HUES64 (cell line): ENCODE data around the gene SKAP2.

Experiments
- H3K27ac ChIP-seq: 2 replicates; pipeline ENCODE4 v1.7.0; 2013; ENCODE audit warnings: low read depth, low read length, inconsistent platforms
- H3K27me3 ChIP-seq: 2 replicates; pipeline ENCODE4 v1.6.1; 2013; ENCODE audit warnings: mild to moderate bottlenecking, low read length; ENCODE audit not compliant: insufficient read depth
- H3K36me3 ChIP-seq: 2 replicates; pipeline ENCODE4 v1.6.1; 2013; ENCODE audit warnings: mild to moderate bottlenecking, low read length; ENCODE audit not compliant: insufficient read depth
- H3K4me1 ChIP-seq: 2 replicates; pipeline ENCODE4 v1.6.1; 2013; ENCODE audit warnings: mild to moderate bottlenecking, low read length, moderate library complexity; ENCODE audit not compliant: insufficient read depth
- H3K4me3 ChIP-seq: 2 replicates; pipeline ENCODE4 v1.5.1; 2013; ENCODE audit warnings: mild to moderate bottlenecking, low read length, moderate library complexity
- H3K9ac ChIP-seq: 2 replicates; pipeline ENCODE4 v1.6.1; 2013; ENCODE audit warnings: mild to moderate bottlenecking, low read depth, low read length
- H3K9me3 ChIP-seq: 2 replicates; pipeline ENCODE4 v1.6.1; 2013; ENCODE audit warnings: low read depth, low read length; ENCODE audit not compliant: insufficient read depth
- WGBS: fragments of 150-250, 120-280 bp; methylation state at CpG from one replicate; pipeline ENCODE4 v1.1.7; 2013; ENCODE audit warnings: missing lambda C conversion rate; 5-methylcytosine and 5-hydroxymethylcytosine counted together

The SKAP2 gene

DNA sequence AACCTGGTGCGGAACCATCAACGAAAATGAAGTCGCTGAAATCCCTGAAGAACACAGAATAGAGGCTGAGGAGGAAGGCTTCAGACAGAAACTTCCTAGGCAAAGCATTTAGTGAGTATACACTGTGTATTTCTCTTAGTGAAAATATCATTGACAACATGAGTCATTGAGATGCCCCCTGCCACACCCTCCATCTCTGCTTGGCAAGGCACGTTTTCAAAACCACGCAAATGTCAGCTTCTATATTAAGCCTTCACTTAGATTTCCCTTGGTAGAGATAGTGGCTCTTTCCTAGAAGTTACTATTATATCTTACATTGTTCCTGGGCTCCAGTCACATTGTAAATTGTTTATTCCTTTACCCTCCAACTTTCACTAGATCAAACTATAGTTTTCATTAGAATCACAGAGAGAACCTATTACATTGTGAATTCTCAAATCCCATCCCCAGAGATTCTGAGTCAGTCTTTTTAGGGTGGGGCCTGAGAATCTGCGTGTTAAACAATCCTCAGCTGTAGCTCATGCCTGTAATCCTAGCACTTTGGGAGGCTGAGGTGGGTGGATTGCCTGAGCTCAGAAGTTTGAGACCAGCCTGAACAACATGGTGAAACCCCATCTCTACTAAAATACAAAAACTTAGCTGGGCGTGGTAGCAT lies 4.6 kb upstream of the SKAP2 start:
- WGBS = 92% methylated on average over 7 of the region's 7 CpGs
- peaks cover 3% of the 10 kb centered on the region for H3K27me3 ChIP-seq
- H3K9ac ChIP-seq = no peak overlapping the region
- H3K9me3 ChIP-seq = no peaks in the 10 kb centered on the region
- no peaks in the 10 kb centered on the region for H3K36me3 ChIP-seq
- peaks cover 4% of the 10 kb centered on the region; the same call in 1 of the 2 replicates for H3K4me1 ChIP-seq
- H3K27ac ChIP-seq = no peak overlapping the region
- no peak overlapping the region for H3K4me3 ChIP-seq

DNA sequence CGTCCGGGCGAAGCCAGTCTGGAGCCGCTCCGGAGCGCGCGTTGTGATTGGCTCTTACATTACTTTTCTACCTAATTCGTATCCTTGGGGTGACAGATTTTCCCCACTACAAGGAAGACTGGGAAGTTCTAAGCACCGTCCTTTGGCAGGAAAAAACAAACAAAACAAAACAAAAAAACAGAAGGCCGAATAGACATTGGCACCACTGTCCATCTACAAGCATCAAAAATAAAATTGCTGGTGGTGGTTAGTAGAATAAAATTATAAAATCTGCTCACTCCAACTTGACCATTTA lies 651 bp upstream of the SKAP2 start:
- H3K27ac ChIP-seq = peak overlapping the region; percentile 46; the same call in 1 of the 2 replicates
- 43% methylated on average over 10 of the region's 11 CpGs for WGBS
- H3K9ac ChIP-seq = peak overlapping the region; percentile 50
- H3K36me3 ChIP-seq = no peaks in the 10 kb centered on the region
- peaks cover 4% of the 10 kb centered on the region; the same call in 1 of the 2 replicates for H3K4me1 ChIP-seq
- H3K9me3 ChIP-seq = no peaks in the 10 kb centered on the region
- peak overlapping the region; percentile 61 for H3K4me3 ChIP-seq
- H3K27me3 ChIP-seq = peaks cover 42% of the 10 kb centered on the region

DNA sequence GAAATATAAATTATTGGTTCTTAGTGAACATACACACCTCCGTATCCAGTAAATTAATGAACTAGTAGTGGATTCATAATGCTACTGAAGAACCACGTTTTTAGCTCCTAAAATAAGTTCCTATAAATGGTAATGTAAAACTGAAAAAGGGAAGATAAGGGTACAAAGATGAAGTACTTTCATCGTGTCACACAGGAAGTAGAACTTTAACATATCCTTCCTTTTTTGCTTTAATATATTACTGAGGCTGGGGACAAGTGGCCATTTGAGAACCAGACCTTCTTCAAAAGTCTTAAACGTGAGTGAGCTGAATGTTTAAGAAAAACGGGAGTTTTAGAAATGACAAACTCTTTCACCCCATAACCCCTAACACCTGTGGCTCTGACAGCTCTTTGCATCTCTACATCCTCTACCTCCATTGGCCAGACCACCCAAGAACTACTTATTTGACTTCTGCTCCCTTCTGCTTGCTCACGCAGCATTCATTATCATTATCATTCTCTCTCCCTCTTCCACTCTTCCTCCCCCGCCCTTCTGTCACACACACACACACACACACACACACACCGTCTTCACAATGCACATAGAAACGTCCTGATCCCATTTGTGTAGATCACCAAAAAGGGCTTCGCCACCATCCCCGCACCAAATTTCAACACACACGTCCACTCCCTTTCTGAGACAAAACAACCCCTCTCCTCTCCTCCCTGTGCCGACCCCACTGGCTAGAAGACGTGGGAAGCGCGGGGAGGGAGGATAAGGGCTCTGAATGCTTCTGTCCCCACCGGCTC lies 677 bp downstream of the SKAP2 start:
- Histone ChIP-seq H3K4me3 (peak overlapping the region; percentile 61), H3K27me3 (peaks cover 56% of the 10 kb centered on the region), H3K4me1 (peaks cover 4% of the 10 kb centered on the region), H3K36me3 (no peaks in the 10 kb centered on the region), H3K9me3 (no peaks in the 10 kb centered on the region), H3K27ac (peak overlapping the region; percentile 7; the same call in 1 of the 2 replicates), H3K9ac (peak overlapping the region; percentile 26; the same call in 1 of the 2 replicates)
- 3% methylated on average over 14 of the region's 17 CpGs for WGBS

DNA sequence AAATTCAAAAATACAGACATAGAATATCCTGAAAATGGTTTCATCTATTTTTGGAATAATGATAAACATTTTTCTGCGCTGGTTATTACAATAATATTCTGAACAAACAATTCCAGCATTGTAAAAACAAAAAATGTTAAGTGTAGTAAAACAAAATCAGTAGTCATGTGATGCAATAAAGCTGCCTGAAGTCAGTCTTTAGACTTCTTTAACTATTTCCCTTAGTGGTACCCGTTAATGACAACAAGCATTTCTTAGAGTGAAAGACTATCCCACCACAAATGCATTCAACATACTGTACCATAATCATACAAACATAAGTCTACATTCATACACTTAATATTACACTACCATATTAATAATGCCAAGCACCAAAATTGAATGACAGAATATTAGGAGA lies 1.6 kb downstream of the SKAP2 start:
- 82% methylated on average over 1 of the region's 2 CpGs for whole genome bisulfite sequencing
- no peaks in the 10 kb centered on the region for H3K36me3 ChIP-seq

DNA sequence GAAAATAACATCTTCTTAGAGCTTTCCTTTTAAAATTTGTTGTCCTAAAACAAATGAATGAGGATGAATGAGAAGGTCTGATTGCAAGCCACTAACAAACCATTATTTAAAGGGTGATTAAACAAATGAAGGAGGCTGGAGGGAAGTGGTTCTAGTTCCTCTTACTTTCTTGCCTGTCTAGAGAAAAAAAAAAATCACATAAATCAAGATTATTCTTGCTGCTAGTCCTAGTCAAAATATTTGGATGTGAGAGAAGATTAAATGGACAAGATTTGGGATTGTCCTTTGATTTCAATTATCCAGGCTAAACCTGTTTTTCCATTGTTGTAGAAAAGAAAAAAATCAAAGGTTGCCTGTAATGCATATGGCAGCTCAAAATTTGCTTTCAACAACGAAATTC lies 3.3 kb downstream of the SKAP2 start:
- H3K9ac ChIP-seq = no peak overlapping the region
- H3K4me3 ChIP-seq = no peak overlapping the region
- WGBS = 77% methylated on average over 1 of the region's 1 CpG
- H3K27me3 ChIP-seq = peaks cover 82% of the 10 kb centered on the region
- no peaks in the 10 kb centered on the region for H3K36me3 ChIP-seq
- peaks cover 20% of the 10 kb centered on the region for H3K4me1 ChIP-seq
- H3K9me3 ChIP-seq = no peaks in the 10 kb centered on the region
- H3K27ac ChIP-seq = no peak overlapping the region

More for the DNA sequence above, 1.6 kb downstream of the SKAP2 start:
- H3K4me1 ChIP-seq = peaks cover 10% of the 10 kb centered on the region
- no peak overlapping the region for H3K27ac ChIP-seq
- no peak overlapping the region for H3K4me3 ChIP-seq
- no peak overlapping the region for H3K9ac ChIP-seq
- peaks cover 65% of the 10 kb centered on the region for H3K27me3 ChIP-seq
- H3K9me3 ChIP-seq = no peaks in the 10 kb centered on the region

DNA sequence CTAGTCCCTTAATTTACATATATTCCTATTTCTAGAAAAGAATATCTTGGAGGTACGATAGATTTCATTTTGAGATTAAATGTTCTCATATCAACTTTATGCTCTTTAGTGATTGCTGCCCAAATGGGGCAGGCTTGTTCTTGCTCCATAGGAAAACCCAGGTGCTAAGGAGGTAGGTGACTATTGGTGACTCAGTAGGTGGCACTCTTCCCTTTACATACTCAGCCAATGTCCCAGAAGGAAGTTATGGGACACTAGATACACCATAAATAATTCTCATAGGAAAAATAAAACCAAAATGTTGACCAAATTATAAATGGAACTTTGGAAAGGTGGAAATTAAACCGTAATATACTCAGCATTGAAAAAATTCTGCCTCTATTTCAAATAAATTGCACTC lies 4.0 kb downstream of the SKAP2 start:
- Histone ChIP-seq H3K4me3 (no peak overlapping the region), H3K4me1 (peaks cover 20% of the 10 kb centered on the region), H3K27me3 (peaks cover 89% of the 10 kb centered on the region), H3K36me3 (no peaks in the 10 kb centered on the region), H3K9me3 (no peaks in the 10 kb centered on the region), H3K9ac (no peak overlapping the region), H3K27ac (no peak overlapping the region)
- 67% methylated on average over 1 of the region's 2 CpGs for WGBS

DNA sequence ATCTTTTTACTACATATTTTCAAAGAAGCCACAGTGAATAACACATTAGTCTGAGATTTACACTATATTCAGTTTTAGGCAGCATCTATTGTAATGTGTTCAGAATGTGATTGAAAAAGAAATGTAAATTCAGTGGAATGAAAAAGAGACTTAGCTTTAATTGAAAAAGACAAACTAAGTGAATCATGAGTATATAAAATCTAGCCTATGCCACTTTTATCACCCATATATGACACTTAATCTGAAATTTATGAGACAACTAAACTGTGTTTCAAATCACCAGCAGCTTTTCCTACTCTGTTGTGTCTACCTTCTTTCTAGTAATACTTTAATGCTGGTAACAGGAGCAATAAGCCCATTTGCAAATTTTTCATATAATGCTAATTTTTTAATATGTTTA lies 4.7 kb downstream of the SKAP2 start:
- H3K4me1 ChIP-seq = peaks cover 17% of the 10 kb centered on the region
- peaks cover 96% of the 10 kb centered on the region for H3K27me3 ChIP-seq
- H3K9me3 ChIP-seq = no peaks in the 10 kb centered on the region
- H3K36me3 ChIP-seq = no peaks in the 10 kb centered on the region
- no peak overlapping the region for H3K27ac ChIP-seq
- no peak overlapping the region for H3K4me3 ChIP-seq
- no peak overlapping the region for H3K9ac ChIP-seq

DNA sequence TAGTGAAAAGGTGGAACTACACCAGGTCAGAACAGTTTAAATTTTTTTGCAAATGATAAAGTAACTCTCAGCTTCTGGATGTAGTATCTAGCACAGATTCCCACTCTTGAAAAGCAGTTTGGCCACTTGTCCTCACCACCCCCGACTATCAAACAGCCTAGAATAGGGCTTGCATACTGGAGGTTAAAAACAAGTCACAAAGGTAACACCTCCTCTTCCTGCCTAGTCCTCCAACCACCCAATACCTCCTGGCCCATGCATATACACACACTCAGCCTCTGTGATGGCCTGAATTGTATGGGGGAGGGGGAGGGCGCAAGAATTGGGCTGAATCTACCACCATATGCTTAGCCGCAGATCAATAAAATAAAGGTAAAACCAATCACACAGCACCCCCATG lies 5.7 kb downstream of the SKAP2 start:
- H3K27ac ChIP-seq = no peak overlapping the region
- H3K4me1 ChIP-seq = peaks cover 17% of the 10 kb centered on the region
- no peak overlapping the region for H3K4me3 ChIP-seq
- H3K27me3 ChIP-seq = peaks cover 100% of the 10 kb centered on the region
- no peaks in the 10 kb centered on the region for H3K36me3 ChIP-seq
- H3K9ac ChIP-seq = no peak overlapping the region
- H3K9me3 ChIP-seq = no peaks in the 10 kb centered on the region
- 48% methylated on average over 2 of the region's 3 CpGs for WGBS

DNA sequence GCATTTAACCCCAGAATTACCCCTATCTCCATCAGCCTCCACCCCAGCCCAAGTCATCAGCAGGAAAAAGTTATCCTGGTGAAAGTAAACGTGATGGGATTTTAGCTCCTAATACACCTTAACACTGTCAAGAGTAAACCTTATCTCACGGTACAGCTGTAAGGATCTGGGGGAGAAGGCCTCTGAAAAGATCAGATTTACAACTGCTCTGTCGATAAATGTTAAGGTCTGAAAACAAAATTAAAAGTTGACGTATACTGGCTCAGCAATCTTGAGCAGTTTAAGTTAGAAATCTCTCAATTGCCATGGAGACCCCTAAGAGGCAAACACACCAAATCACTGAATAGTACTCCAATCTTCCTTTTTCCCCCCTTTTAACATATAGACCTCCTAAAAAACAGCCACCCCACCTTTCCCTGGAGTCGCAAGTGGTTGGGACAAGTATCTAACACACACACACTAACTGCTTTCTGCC lies 6.1 kb downstream of the SKAP2 start:
- no peaks in the 10 kb centered on the region for H3K36me3 ChIP-seq
- peak overlapping the region; percentile 42; the same call in 1 of the 2 replicates for H3K4me3 ChIP-seq
- H3K27me3 ChIP-seq = peaks cover 99% of the 10 kb centered on the region
- H3K4me1 ChIP-seq = peaks cover 17% of the 10 kb centered on the region
- 39% methylated on average over 5 of the region's 5 CpGs for WGBS
- no peak overlapping the region for H3K9ac ChIP-seq
- no peaks in the 10 kb centered on the region for H3K9me3 ChIP-seq
- no peak overlapping the region for H3K27ac ChIP-seq

DNA sequence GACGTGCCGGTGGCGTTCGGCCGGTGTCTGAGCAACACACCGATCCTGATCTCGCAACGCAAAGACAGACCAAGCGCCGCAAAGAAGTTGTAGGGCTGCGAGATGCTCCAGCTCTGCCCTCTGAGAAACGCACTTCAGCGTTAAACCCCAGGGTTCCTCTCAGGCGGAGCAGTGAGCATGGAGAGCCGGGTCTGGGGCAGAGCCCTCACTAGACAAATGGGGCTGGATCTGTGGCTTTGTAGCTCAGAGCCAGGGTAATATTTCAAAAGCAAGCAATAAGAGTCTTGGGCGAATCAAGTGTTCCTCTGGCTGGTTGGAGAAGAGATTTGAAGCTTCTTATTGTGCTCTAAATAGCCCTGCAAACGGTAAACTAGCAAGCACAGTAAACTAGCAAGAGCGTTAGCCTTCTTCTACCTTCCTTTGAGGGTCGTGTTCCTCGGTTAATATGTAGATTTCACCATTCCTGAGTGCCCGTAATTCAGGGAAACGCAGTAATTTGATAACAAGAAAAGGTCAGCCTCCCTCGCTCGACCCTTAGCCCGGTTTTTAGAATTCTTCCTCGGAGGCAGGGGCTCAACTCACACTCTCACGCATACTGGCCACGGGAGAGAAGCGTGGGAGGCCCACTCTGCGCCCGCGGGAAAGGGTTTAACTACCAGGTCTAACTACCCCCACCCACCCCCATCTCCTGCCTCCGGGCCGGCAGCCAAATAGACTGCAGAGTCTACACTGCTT lies 6.7 kb downstream of the SKAP2 start:
- Histone ChIP-seq H3K4me1 (peaks cover 17% of the 10 kb centered on the region), H3K9ac (no peak overlapping the region), H3K36me3 (no peaks in the 10 kb centered on the region), H3K9me3 (no peaks in the 10 kb centered on the region), H3K4me3 (peak overlapping the region; percentile 42), H3K27ac (no peak overlapping the region; the same call in 1 of the 2 replicates), H3K27me3 (peaks cover 99% of the 10 kb centered on the region)
- WGBS = 3% methylated on average over 34 of the region's 34 CpGs

DNA sequence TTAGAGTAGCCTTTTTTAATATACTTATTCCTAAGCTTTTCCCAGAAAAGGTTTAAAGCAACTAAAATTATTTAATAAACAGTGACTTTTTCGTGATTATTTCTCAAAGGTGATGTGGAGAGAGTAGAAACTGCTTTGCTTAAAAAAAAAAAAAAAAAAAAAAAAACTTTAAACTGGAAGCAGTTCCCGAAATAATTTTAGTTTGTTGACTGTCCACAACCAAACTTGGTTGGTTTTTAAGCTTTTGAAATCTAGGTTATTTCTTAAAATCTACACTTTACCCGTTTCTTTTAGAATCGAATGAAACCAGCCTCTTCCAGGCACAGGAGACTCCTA lies 7.3 kb downstream of the SKAP2 start:
- no peaks in the 10 kb centered on the region for H3K36me3 ChIP-seq
- H3K27ac ChIP-seq = no peak overlapping the region
- no peaks in the 10 kb centered on the region for H3K9me3 ChIP-seq
- no peak overlapping the region for H3K9ac ChIP-seq
- H3K27me3 ChIP-seq = peaks cover 99% of the 10 kb centered on the region
- 2% methylated on average over 2 of the region's 4 CpGs for WGBS
- H3K4me3 ChIP-seq = peak overlapping the region; percentile 42
- H3K4me1 ChIP-seq = peaks cover 17% of the 10 kb centered on the region
